ENCODE results near the gene PAX5. TPM values are rescaled to one million over a fixed set of nuclear protein-coding genes. Genes with fewer than 3 reads are reported as not detected.

PAX5 gene
- total RNA-seq, 2 donors from 2014 or later, result 10.1 TPM; not detected in 1

DNA sequence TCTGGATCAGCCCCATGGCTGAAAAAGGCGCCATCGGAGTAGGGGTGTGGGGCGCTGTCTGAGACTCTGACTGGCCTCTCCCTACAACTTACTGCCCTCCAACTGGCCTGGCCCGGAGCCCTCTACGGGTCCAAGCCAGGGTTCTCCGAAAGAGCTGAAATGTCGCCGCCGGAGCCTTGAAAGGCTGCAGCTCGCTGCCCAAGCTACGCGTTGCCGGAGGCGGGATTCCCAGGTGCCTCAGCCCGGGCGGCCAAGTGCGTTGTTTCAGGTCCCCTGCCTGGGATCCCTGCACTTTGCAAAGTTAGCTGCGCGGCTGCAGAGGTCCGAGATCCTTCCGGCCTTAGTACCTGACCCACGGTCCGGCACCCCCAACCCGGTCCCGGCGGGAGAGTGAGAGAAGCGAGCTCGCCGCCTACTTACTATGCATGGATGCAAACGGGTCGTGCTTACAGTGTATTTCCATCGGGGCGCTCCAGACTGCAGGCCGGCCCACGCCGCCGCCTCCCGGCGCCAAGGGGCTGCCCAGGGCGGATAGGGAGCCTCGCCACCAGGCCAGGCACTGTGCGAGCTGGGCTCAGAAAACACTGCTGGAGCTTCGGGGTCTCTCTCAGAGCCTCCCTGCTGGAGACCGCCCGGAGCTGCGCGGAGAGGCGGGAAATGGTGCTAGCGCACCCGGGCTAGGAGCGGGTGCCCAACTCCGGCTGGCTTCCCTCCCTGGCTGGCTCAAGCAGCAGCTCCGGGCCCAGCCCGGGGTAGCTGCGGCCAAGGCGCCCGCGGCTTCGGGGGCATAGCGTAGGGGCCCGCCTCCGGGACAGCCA is 7.7 kb downstream of the PAX5 start:
- ATAC-seq, result no peak
- H3K4me3 Mint-ChIP-seq, result peak overlapping the region; percentile 82
- no peak overlapping the region for H3K27ac Mint-ChIP-seq
- H3K27me3 Mint-ChIP-seq, result peaks cover 88% of the 10 kb centered on the region
- peaks cover 8% of the 10 kb centered on the region for H3K36me3 Mint-ChIP-seq (ENCODE audit: low read depth)
- peaks cover 24% of the 10 kb centered on the region for H3K4me1 Mint-ChIP-seq
- DNase-seq, result no peak
- peaks cover 3% of the 10 kb centered on the region for H3K9me3 ChIP-seq (ENCODE audit: control insufficient read depth, low read length, poor library complexity, severe bottlenecking)

DNA sequence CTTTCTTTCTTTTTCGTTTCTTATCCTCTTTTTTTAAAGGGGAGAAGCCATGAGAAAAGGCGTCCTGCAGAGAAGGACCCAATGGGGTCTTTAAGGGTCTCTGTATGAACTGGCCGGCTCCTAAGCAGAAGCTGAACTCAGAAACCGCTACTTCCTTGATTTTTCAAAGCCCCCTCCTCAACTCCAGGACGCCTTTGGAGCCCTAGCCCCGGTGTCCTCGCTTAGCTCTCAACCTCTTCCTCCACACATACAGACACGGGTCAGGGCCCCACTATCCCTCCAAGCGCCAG is 8.3 kb downstream of the PAX5 start:
- Mint-ChIP-seq H3K4me1 (peaks cover 24% of the 10 kb centered on the region), H3K4me3 (peak overlapping the region; percentile 82), H3K36me3 (ENCODE audit: low read depth) (peaks cover 8% of the 10 kb centered on the region), H3K27me3 (peaks cover 87% of the 10 kb centered on the region), H3K27ac (no peak overlapping the region)
- ATAC-seq (no peak), DNase-seq (no peak)
- H3K9me3 ChIP-seq (ENCODE audit: control insufficient read depth, low read length, poor library complexity, severe bottlenecking), result peaks cover 3% of the 10 kb centered on the region

DNA sequence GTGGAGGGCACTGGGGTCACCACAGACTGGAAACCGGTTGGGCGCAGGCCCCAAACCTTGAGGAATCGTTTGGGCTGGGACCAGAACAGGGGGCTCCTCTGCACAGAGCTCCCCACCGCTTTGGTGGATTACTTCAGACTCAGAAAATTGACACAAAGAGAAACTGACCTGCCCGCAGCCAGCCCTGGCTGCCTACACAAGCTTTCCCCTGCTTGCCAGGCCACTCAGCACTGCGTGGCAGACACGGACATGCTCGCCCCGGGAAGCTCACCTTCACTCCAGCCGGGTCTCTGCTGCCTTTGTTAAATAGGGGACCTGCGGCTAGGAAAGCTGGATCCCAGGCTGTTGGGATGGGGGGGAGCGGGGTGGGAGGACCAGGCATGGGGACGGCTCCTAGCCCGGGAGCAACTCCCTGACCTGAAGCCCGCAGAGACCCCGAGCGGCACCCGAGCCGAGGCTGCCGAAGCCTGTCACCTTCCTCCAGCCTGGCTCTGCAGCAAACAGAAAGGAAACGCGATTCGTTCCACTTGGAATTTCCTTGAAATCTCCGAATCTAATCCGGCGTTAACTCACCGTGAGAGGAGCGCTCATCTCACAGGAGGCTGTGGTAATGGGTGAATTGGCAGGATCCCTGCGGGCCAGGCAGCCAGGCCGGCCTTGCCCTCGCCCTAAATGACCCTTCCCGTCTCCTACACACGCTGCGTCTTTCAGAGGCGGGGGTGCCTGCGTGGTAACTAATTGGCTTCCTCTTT is 8.8 kb downstream of the PAX5 start:
- H3K4me1 Mint-ChIP-seq, result peaks cover 22% of the 10 kb centered on the region
- peaks cover 87% of the 10 kb centered on the region for H3K27me3 Mint-ChIP-seq
- H3K36me3 Mint-ChIP-seq (ENCODE audit: low read depth), result peaks cover 4% of the 10 kb centered on the region
- peak overlapping the region; percentile 82 for H3K4me3 Mint-ChIP-seq
- ATAC-seq, result no peak
- DNase-seq, result no peak
- peaks cover 3% of the 10 kb centered on the region for H3K9me3 ChIP-seq (ENCODE audit: control insufficient read depth, low read length, poor library complexity, severe bottlenecking)
- no peak overlapping the region for H3K27ac Mint-ChIP-seq

DNA sequence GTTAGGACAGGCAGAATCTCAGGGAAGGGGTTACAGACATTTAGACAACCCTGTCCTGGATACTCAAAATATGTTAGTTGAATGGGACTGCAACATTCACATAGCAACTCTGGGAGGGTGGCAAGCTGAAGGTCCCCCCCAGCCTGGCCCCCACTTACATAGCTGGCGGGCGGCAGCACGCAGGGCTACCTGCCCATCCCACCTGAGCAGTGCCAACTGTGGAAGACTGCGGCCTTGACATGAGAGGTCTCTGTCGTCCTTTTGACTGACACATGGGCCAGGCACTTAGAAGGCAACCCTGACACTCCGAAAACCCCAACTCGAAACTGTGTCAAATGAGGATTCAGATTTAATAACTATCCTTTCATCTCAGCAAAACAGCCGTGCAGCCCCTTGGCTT is 16.5 kb downstream of the PAX5 start:
- H3K4me3 Mint-ChIP-seq, result no peak overlapping the region
- ATAC-seq (no peak), DNase-seq (no peak)
- H3K27me3 Mint-ChIP-seq, result peaks cover 88% of the 10 kb centered on the region
- H3K4me1 Mint-ChIP-seq, result no peaks in the 10 kb centered on the region
- H3K9me3 ChIP-seq (ENCODE audit: control insufficient read depth, low read length, poor library complexity, severe bottlenecking), result no peaks in the 10 kb centered on the region
- H3K27ac Mint-ChIP-seq, result no peak overlapping the region
- peaks cover 3% of the 10 kb centered on the region for H3K36me3 Mint-ChIP-seq (ENCODE audit: low read depth)

DNA sequence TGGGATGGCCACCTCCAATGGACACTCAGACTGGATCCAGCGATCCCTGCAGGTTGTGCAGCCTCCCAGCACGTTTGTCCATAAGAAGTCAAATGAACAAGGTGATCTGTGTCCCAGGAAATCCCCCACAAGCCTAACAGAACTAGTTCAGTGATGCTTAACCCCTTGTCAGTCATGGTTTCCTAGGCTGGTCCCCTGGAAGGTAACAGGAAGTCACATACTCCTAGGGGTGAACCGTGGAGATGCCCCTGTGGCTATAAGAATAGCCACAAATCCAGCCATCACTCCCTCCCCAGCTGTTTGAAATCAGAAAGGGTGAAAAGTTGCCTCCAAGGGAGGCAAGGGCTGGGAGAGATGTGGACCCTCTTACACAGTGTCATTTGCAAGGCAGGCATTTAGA is 22.5 kb downstream of the PAX5 start:
- no peaks in the 10 kb centered on the region for H3K9me3 ChIP-seq (ENCODE audit: control insufficient read depth, low read length, poor library complexity, severe bottlenecking)
- DNase-seq (no peak), ATAC-seq (no peak)
- Mint-ChIP-seq H3K27ac (no peak overlapping the region), H3K36me3 (ENCODE audit: low read depth) (peaks cover 4% of the 10 kb centered on the region), H3K4me1 (no peaks in the 10 kb centered on the region), H3K4me3 (no peak overlapping the region), H3K27me3 (peaks cover 71% of the 10 kb centered on the region)

DNA sequence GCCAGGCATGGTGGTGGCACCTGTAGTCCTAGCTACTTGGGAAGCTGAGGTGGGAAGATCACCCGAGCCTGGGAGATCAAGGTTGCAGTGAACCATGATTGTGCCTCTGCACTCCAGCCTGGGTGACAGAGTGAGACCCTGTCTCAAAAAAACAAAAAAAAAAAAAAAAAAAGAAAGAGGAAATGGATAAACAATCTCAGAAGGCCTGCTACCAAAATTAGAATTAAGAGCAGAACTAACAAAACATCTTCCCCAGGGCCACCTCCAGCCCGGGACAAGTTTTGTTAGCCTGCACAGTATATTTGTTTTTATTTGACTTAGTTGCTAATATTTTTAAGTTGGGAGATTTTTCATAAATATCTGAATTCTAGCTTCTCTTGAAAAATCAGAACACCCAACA is 23.1 kb downstream of the PAX5 start:
- Mint-ChIP-seq H3K4me1 (no peaks in the 10 kb centered on the region), H3K36me3 (ENCODE audit: low read depth) (peaks cover 4% of the 10 kb centered on the region), H3K4me3 (no peak overlapping the region), H3K27me3 (peaks cover 69% of the 10 kb centered on the region), H3K27ac (no peak overlapping the region)
- no peak for DNase-seq
- no peak for ATAC-seq
- no peaks in the 10 kb centered on the region for H3K9me3 ChIP-seq (ENCODE audit: control insufficient read depth, low read length, poor library complexity, severe bottlenecking)

DNA sequence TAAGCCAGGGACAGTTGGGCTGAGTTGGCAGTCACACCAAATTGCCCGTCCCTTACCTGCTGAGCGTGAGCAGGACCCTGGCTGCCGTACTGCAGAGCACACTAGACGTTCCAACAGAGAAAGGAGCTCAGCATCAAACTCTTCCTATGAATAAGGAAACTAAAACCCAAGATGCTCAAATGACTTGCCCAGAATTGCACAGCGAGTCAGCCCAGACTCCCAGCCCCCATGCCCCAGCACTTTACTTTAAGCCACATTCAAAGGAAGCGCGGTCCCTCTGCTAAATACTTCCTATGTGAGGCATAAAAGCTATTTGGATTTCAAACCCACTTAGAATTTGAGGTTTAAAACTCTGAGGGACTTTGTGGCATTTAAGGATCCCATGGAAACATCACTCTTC is 23.9 kb downstream of the PAX5 start:
- DNase-seq (no peak), ATAC-seq (no peak)
- peaks cover 4% of the 10 kb centered on the region for H3K36me3 Mint-ChIP-seq (ENCODE audit: low read depth)
- H3K9me3 ChIP-seq (ENCODE audit: control insufficient read depth, low read length, poor library complexity, severe bottlenecking), result no peaks in the 10 kb centered on the region
- no peaks in the 10 kb centered on the region for H3K4me1 Mint-ChIP-seq
- no peak overlapping the region for H3K27ac Mint-ChIP-seq
- peaks cover 71% of the 10 kb centered on the region for H3K27me3 Mint-ChIP-seq
- no peak overlapping the region for H3K4me3 Mint-ChIP-seq

DNA sequence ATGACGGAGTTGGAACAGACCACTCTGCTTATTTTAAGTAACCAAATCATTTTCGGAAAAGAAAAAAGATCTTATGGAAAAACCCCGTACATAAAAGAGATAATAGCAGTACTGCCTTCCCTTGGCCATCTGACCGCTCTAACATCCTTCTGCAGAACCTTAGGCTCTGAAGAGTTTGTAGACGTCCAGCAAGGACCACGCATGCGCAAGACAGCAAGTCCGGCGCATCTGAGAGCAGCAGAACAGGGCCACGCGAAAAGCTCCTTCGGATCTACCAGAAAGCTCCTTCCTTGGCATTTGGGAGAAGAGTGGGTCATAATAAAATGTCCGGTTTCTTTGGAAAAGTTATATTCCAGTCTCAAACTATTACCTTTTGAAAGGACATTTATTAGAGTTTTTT is 26.8 kb downstream of the PAX5 start:
- ATAC-seq, result no peak
- Mint-ChIP-seq H3K4me1 (peaks cover 3% of the 10 kb centered on the region), H3K4me3 (no peak overlapping the region), H3K36me3 (ENCODE audit: low read depth) (peaks cover 4% of the 10 kb centered on the region), H3K27ac (no peak overlapping the region), H3K27me3 (peaks cover 73% of the 10 kb centered on the region)
- H3K9me3 ChIP-seq (ENCODE audit: control insufficient read depth, low read length, poor library complexity, severe bottlenecking), result no peaks in the 10 kb centered on the region
- no peak for DNase-seq

DNA sequence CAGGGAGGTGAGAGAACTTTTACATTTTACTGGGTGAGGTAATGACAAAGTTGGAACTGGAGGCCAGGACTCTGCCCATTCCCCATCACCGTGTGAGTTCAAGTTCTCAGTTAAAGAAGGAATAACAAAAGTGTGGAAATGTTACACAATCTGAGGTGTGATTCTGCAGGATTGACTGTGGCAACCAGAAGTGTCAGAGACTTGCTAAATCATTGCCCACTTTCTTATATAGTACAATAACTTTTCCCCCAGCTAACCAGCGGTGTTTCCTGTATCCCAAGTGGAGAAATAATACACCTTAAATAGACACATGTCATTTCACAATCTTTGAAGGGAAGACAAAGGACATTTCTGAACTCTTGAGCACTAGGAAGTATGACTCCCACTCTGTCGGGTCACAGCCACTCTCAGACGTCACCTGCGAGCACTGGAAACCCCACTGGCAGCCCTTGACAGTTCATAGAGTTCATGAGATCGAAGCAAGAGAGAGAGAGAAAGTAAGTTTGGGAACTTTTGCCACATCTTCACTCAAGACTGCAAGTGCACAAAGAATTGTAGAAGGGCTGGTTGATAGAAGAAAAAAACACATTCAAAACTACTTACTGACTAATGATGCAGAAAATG is 28.4 kb downstream of the PAX5 start:
- H3K27ac Mint-ChIP-seq, result no peak overlapping the region
- no peak overlapping the region for H3K4me3 Mint-ChIP-seq

DNA sequence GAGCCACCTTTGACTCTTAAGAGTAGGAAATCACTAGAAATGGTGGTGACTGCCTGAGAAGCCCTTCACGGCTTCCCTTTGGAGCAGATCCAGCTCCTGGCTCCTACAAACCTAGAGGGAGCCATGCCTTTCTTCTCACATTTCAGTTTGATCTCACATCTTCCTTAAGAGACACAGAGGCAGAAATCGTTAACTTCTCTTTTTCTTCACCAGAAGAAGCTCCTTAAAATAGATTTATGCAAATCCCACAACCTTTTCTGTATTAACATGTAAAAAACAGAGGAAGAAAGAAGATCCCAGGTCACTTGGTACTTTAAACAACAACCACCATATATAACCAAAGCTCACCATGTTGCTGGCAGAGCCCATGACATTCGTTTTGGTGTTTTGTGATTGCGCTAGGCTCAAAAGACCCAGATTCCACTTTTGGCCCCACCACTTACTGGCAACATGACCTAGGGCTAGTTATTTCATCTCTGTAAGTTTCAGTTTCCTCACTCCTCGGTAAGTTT is 29.6 kb downstream of the PAX5 start:
- peaks cover 6% of the 10 kb centered on the region for H3K4me1 Mint-ChIP-seq
- no peak overlapping the region for H3K27ac Mint-ChIP-seq
- peaks cover 9% of the 10 kb centered on the region for H3K36me3 Mint-ChIP-seq (ENCODE audit: low read depth)
- ATAC-seq (peak; percentile 23), DNase-seq (no peak)
- H3K27me3 Mint-ChIP-seq, result peaks cover 77% of the 10 kb centered on the region
- no peak overlapping the region for H3K4me3 Mint-ChIP-seq
- H3K9me3 ChIP-seq (ENCODE audit: control insufficient read depth, low read length, poor library complexity, severe bottlenecking), result no peaks in the 10 kb centered on the region

More for the DNA sequence above, 28.4 kb downstream of the PAX5 start:
- no peaks in the 10 kb centered on the region for H3K9me3 ChIP-seq (ENCODE audit: control insufficient read depth, low read length, poor library complexity, severe bottlenecking)
- DNase-seq, result no peak
- Mint-ChIP-seq H3K27me3 (peaks cover 72% of the 10 kb centered on the region), H3K36me3 (ENCODE audit: low read depth) (peaks cover 5% of the 10 kb centered on the region), H3K4me1 (peaks cover 3% of the 10 kb centered on the region)
- no peak for ATAC-seq

DNA sequence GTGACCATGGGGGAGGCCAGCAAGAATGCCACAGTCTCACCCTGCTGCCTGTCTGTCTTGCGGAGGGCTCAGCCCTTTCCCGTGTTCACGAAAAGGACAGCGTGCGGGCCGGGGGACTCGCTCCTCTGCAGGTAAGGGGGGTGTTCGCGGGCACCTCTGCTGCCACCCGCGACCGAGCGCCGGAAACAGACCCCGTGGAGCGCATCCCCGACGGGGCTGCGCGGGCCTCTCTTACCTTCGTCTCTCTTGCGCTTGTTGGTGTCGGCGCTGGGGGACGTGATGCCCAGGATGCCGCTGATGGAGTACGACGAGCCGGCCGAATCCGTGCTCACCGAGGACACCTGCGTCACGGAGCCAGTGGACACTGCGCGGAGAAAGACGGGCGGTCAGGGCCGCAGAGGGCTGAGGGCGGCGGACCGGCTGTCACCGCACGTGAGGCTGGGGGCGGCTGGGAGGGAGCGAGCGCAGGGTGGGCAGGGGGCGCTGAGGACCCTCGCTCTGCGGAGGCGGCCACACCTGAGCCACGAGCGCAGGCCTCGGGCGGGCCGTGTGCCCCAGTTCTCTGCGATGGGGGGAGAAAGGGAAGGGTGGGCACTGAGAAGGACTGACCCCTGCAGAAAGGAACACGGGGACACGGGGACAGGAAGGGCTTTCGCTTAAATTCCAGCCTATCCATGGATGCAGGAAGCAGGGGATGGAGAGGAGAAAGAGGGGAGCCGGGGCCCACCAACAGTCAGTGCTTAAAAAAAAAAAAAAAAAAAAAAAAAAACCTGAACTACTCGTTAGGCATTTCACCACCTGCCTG is 31.5 kb downstream of the PAX5 start:
- DNase-seq (no peak), ATAC-seq (no peak)
- Mint-ChIP-seq H3K36me3 (ENCODE audit: low read depth) (peaks cover 7% of the 10 kb centered on the region), H3K27me3 (peaks cover 76% of the 10 kb centered on the region), H3K27ac (no peak overlapping the region), H3K4me3 (peak overlapping the region; percentile 56), H3K4me1 (peaks cover 6% of the 10 kb centered on the region)
- H3K9me3 ChIP-seq (ENCODE audit: control insufficient read depth, low read length, poor library complexity, severe bottlenecking), result no peaks in the 10 kb centered on the region

DNA sequence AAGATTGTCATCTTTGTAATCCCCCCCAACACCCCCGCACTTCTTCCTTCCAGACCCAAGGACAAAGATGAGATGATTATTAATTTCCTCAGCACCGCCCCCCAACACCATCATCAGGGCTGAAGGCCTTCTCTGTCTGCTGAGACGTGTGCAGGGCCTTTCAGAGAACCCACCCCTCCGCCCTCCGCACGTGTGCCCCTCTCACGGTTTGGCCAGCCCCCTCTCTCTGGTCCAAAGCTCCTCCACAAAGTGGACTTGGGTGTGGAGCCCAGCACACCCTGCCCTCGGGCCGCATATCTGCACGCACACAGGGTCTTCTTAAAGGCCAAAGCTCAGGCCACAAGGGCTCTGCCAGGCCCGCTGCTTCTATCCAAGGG is 32.0 kb downstream of the PAX5 start:
- Mint-ChIP-seq H3K36me3 (ENCODE audit: low read depth) (peaks cover 7% of the 10 kb centered on the region), H3K4me3 (peak overlapping the region; percentile 56)

DNA sequence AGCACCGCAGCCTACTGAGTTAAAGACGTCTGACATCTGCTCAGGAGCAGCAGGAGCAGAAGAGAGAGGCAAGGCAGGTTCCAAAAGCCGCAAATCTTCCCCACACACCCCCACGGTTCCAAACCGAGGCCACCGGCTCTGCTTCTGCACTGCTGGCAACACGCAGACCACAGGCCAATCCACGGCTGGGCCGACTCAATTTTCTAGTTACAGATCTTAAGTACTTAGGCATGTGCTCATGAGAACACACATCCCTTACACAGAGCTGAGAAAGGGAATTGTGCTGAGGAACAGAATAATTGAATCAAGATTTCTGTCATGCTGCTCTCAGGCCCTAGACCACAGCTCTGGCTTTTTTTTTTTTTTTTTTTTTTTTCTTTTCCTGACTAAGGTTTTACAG is 32.6 kb downstream of the PAX5 start:
- H3K27ac Mint-ChIP-seq, result no peak overlapping the region
- peaks cover 66% of the 10 kb centered on the region for H3K27me3 Mint-ChIP-seq
- H3K36me3 Mint-ChIP-seq (ENCODE audit: low read depth), result peaks cover 10% of the 10 kb centered on the region
- H3K4me1 Mint-ChIP-seq, result peaks cover 9% of the 10 kb centered on the region
- ATAC-seq, result no peak
- no peak for DNase-seq
- H3K4me3 Mint-ChIP-seq, result no peak overlapping the region
- no peaks in the 10 kb centered on the region for H3K9me3 ChIP-seq (ENCODE audit: control insufficient read depth, low read length, poor library complexity, severe bottlenecking)

More for the DNA sequence above, 32.0 kb downstream of the PAX5 start:
- peaks cover 72% of the 10 kb centered on the region for H3K27me3 Mint-ChIP-seq
- ATAC-seq (no peak), DNase-seq (no peak)
- H3K9me3 ChIP-seq (ENCODE audit: control insufficient read depth, low read length, poor library complexity, severe bottlenecking), result no peaks in the 10 kb centered on the region
- peaks cover 6% of the 10 kb centered on the region for H3K4me1 Mint-ChIP-seq
- no peak overlapping the region for H3K27ac Mint-ChIP-seq

Data from T-helper 17 cell (primary cell).